ENCODE measurements around the gene RNF222.
A peak's percentile ranks its signal among the peaks of the same experiment; 100 is the strongest.

Gene RNF222

DNA sequence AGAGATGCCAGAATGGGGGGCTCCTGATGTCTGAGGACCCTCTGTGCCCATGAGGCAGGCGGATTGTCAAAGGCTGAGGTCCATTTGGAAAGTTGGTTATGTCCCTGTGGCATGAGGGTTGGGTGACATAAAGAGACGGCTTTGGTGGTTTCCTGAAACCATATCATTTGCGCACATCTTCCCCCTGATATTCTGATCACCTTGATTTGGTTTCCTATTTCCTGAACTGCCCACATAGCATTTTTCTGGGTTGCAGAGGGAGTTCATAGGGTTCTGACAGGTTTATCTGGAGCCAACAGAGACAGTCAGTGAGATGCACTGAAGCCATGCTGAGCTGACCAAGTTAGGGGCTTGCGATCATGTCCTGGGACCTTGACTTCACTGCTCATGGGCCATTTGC, 15.7 kb upstream of the RNF222 start:
- DNase-seq (ENCODE audit: extremely low read depth, low read depth) = no peak
- TF ChIP-seq, protein P1, sequence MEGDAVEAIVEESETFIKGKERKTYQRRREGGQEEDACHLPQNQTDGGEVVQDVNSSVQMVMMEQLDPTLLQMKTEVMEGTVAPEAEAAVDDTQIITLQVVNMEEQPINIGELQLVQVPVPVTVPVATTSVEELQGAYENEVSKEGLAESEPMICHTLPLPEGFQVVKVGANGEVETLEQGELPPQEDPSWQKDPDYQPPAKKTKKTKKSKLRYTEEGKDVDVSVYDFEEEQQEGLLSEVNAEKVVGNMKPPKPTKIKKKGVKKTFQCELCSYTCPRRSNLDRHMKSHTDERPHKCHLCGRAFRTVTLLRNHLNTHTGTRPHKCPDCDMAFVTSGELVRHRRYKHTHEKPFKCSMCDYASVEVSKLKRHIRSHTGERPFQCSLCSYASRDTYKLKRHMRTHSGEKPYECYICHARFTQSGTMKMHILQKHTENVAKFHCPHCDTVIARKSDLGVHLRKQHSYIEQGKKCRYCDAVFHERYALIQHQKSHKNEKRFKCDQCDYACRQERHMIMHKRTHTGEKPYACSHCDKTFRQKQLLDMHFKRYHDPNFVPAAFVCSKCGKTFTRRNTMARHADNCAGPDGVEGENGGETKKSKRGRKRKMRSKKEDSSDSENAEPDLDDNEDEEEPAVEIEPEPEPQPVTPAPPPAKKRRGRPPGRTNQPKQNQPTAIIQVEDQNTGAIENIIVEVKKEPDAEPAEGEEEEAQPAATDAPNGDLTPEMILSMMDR (IDR thresholded peaks at IDR 0.05; ENCODE audit: low read depth, low read length) = no peak

DNA sequence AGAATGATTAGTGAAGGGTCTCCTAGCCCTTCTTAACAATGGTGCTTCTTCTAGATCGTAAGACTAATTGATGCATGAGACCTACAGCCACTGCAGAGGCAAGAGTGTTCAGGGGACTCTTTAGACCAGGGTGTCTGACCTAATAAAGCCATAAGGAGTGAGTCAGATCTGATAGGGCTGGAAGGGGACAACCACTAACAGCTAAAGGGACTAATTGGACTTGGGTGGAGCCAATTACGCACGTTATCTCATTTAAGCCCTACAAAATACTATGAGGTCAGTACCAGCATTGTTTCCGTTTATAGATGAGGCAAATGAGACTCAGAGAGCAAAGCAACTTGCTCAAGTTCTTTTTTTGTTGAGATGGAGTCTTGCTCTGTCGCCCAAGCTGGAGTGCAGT, 14.5 kb upstream of the RNF222 start:
- no peak for DNase-seq (ENCODE audit: extremely low read depth, low read depth)

DNA sequence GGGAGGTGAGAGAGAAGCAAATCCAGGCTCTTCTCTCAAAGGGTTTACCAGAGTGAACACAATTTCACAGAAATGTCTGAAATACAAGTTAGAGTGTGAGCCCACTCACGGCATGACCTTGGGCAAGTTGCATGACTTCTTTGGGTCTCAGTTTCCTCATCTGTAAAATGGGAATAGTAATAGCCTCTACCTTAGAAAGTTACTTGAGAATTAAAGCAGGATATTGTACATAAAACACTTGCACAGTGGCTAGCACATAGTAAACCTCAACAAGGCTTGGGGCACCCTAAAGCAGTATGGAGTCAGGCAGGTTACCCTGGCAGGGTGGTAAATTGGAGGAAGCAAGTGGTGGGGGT, 13.2 kb upstream of the RNF222 start:
- TF ChIP-seq, protein P1 (IDR thresholded peaks at IDR 0.05; ENCODE audit: low read depth, low read length) = no peak
- no peak for DNase-seq (ENCODE audit: extremely low read depth, low read depth)

More for the DNA sequence above, 14.5 kb upstream of the RNF222 start:
- TF ChIP-seq, protein P1 (IDR thresholded peaks at IDR 0.05; ENCODE audit: low read depth, low read length) = no peak

DNA sequence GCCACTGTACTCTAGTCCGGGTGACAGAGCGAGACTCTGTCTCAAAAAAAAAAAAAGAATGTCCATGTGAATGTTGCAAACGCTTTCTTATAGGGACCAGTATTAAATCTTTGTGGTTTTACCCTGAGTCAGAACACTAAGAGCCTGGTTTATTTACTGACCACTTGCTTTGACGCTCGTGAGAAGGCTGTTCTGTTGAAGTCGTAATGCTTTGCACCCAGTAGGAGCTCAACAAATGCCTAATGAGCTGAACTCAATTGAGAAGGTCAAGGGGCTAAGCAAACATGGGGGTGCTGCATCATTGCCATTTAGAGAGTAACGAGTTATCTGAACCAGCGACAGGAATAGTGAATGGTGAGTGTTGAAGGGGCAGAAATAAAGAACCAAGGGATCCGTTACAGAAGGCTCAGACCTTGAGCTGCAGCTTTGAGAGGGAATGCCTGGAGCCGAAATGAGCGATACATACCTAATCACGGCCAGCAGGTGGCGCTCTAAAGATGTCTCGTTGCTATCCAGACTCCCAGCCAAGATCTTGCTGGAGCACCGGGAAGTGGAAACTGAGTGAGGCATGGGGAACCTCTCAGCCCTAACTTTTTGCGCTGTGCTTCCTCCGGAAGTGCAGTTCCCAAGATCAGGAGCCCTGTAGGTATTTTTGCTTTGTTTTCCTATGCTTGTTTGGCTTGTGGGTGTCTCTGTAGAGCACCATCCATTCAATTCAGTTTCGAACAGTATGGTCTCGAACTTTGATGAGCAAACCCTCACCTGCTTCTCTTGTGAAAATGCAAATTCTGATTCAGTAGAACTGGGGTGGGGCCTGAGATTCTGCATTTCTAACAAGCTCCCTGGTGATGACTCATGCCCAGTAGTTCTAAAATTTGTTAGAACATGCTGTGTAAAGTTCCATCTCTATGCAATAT, 12.6 kb upstream of the RNF222 start:
- peak; percentile 68 for DNase-seq (ENCODE audit: extremely low read depth, low read depth)

DNA sequence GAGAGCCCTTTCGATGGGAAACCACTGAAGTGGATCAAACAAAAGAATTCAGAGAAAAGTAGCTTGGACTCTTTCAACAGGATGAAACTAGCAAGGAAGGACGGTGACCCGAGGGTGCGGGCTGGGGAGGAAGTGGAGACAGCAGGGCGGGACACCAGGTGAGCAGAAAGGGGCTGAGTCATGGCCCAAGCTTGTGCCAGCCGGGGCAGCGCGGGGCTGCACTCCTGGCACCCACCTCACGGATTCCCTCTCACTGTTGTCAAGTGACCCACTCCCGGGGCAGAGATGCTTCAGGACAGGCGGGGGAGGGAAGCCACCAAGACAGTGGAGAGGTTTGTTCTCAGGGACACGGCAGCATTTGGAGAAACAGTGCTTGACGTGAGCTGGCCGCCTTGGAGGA, 10.7 kb upstream of the RNF222 start:
- TF ChIP-seq, protein P1 (IDR thresholded peaks at IDR 0.05; ENCODE audit: low read depth, low read length) = no peak
- no peak for DNase-seq (ENCODE audit: extremely low read depth, low read depth)

More for the DNA sequence above, 12.6 kb upstream of the RNF222 start:
- TF ChIP-seq, protein P1 (IDR thresholded peaks at IDR 0.05; ENCODE audit: low read depth, low read length) = peak; percentile 78

DNA sequence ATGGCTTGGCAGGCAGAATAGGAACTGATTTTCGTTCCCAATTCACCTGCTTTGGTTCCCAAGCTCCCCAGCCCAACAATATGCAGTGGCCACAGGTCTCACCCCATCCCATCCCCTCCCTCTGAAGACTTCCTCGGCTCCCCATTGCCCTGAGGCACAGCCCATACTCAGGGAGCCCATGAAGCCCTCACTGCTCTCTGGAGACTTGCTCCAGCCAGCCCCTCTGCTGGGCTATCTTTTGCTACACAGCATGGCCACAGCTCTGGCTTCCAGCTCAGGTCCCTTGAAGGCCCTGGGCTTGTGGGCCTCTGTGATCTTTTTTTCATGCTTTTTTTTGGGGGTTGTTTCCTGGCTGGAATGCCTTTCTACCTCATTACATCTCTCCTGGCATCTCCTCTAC, 8.5 kb upstream of the RNF222 start:
- TF ChIP-seq, protein P1 (IDR thresholded peaks at IDR 0.05; ENCODE audit: low read depth, low read length) = no peak
- DNase-seq (ENCODE audit: extremely low read depth, low read depth) = no peak

DNA sequence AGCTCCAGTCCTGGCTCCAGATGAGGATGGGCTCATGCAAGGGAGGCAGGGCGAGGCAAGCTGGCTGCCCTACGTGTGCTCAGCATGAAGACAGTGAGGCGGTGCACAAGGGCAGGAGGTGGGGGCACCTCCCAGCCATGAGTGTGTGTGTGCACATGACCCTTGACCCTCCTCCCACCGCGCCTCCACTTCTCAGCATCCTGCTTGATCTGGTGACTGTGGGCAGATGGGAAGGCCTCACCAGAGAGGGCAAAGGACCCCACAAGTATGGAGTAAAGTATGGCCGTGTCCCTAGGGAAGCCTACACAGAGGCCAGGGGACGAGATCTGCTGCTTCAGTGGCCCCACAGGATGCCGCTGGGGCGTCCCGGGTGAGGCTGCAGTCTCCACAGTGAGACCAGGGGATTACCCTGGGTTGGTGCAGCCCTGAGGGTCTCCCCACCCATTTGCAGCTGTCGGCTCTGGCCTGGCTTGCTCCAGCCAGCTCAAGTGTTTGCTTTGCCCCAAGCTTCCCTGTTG, 7.9 kb upstream of the RNF222 start:
- TF ChIP-seq, protein P1 (IDR thresholded peaks at IDR 0.05; ENCODE audit: low read depth, low read length) = no peak
- DNase-seq (ENCODE audit: extremely low read depth, low read depth) = no peak

Measured in AG09319 (cell line).